Glutamatergic neuron (in vitro differentiated cells): Measurements from ENCODE around the gene SLC12A4. TPM values are rescaled to one million over a fixed set of nuclear protein-coding genes. Genes with fewer than 3 reads are reported as not detected.

Experiments
- DNase-seq: peaks from one replicate; pipeline ENCODE4 v3.0.0; 2022
- H3K27ac Mint-ChIP-seq: one replicate; pipeline ENCODE4 v1.8.0; 2020; ENCODE audit warnings: mild to moderate bottlenecking, mixed read lengths, inconsistent platforms; ENCODE audit not compliant: unreplicated experiment
- H3K27me3 Mint-ChIP-seq: one replicate; pipeline ENCODE4 v1.8.0; 2020; ENCODE audit warnings: mild to moderate bottlenecking, moderate library complexity, mixed read lengths, inconsistent platforms; ENCODE audit not compliant: unreplicated experiment
- H3K36me3 Mint-ChIP-seq: one replicate; pipeline ENCODE4 v1.8.0; 2020; ENCODE audit warnings: mild to moderate bottlenecking, mixed read lengths, inconsistent platforms; ENCODE audit not compliant: unreplicated experiment
- H3K4me1 Mint-ChIP-seq: one replicate; pipeline ENCODE4 v1.8.0; 2020; ENCODE audit warnings: mild to moderate bottlenecking, low read depth, mixed read lengths, inconsistent platforms; ENCODE audit not compliant: unreplicated experiment
- H3K4me3 Mint-ChIP-seq: one replicate; pipeline ENCODE4 v1.8.0; 2020; ENCODE audit warnings: mild to moderate bottlenecking, mixed read lengths, inconsistent platforms; ENCODE audit not compliant: unreplicated experiment
- H3K9me3 Mint-ChIP-seq: one replicate; pipeline ENCODE4 v1.8.0; 2020; ENCODE audit warnings: mild to moderate bottlenecking, moderate library complexity, mixed read lengths, inconsistent platforms; ENCODE audit not compliant: unreplicated experiment
- CTCF ChIP-seq: fragments of 200-600 bp; sonication (generic); IDR thresholded peaks from one replicate; pipeline ENCODE4 v1.5.0; 2021; ENCODE audit not compliant: partially characterized antibody, unreplicated experiment
- total RNA-seq: library from RNA; stranded (reverse); fragmentation: NEBNext Ultra II Directional; extraction: Animal tissue kit (Norgen Biotek cat#: 25700); gene quantifications from one replicate; pipeline ENCODE4 v1.2.1, GENCODE V29; 2021; ENCODE audit not compliant: unreplicated experiment

SLC12A4 gene
- total RNA-seq, 1 donor from 2014 or later, result 19.9 TPM

DNA sequence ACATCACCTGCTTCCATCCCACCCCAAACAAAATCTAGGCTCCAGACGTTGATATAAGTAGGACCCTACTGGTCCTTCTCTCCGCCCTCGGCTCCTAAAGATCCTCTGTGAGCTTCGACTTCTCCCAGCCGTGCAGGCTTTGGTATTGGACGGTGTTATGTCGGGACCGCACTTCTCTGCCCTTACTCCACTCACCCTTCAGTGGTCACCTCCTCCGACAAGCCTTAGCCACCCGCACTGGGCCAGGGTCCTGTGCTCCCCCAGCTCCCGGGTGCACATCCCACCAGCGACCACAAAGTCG, 33.4 kb downstream of the SLC12A4 start:
- no peak for DNase-seq
- Mint-ChIP-seq H3K4me1 (peaks cover 13% of the 10 kb centered on the region), H3K9me3 (peaks cover 15% of the 10 kb centered on the region), H3K4me3 (peak overlapping the region; percentile 100), H3K27ac (peak overlapping the region; percentile 62), H3K27me3 (peaks cover 16% of the 10 kb centered on the region), H3K36me3 (no peaks in the 10 kb centered on the region)
- TF ChIP-seq CTCF, result no peak

GRCh38 chr16:67934306-67935100, 33.9 kb downstream of the SLC12A4 start:
- DNase-seq, result no peak
- H3K9me3 Mint-ChIP-seq, result peaks cover 15% of the 10 kb centered on the region
- no peak for TF ChIP-seq CTCF
- no peaks in the 10 kb centered on the region for H3K36me3 Mint-ChIP-seq
- peaks cover 16% of the 10 kb centered on the region for H3K27me3 Mint-ChIP-seq
- H3K4me3 Mint-ChIP-seq, result peak overlapping the region; percentile 100
- H3K4me1 Mint-ChIP-seq, result peaks cover 13% of the 10 kb centered on the region
- H3K27ac Mint-ChIP-seq, result peak overlapping the region; percentile 62

DNA sequence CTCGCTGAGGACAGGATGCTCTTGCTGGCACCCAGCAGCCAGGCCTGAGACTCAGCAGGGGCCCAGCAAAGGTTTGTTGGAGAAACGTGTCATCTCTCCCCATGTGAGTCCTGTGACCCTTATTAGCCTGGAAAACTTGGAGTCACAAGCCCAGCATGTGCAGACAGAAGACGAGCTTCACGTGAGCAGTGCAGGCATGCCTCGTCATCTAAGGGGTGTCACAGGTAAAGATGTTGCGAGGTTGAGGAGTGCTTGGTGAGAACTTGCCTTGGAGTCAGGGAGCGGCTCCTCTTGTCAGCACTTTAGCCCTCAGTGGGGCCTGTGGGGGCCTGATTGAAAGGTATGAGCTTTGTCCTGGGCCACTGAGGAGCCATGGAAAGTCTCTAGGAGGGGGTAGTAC, 34.6 kb downstream of the SLC12A4 start:
- no peak for TF ChIP-seq CTCF
- no peak for DNase-seq
- peaks cover 13% of the 10 kb centered on the region for H3K4me1 Mint-ChIP-seq
- no peaks in the 10 kb centered on the region for H3K36me3 Mint-ChIP-seq
- H3K4me3 Mint-ChIP-seq, result peak overlapping the region; percentile 5
- H3K27me3 Mint-ChIP-seq, result peaks cover 16% of the 10 kb centered on the region
- H3K27ac Mint-ChIP-seq, result peak overlapping the region; percentile 38
- H3K9me3 Mint-ChIP-seq, result peaks cover 15% of the 10 kb centered on the region

GRCh38 chr16:67932462-67932840, 36.0 kb downstream of the SLC12A4 start:
- no peak for TF ChIP-seq CTCF
- Mint-ChIP-seq H3K4me3 (no peak overlapping the region), H3K4me1 (peaks cover 13% of the 10 kb centered on the region), H3K36me3 (no peaks in the 10 kb centered on the region), H3K9me3 (peaks cover 15% of the 10 kb centered on the region), H3K27me3 (peaks cover 16% of the 10 kb centered on the region), H3K27ac (no peak overlapping the region)
- DNase-seq, result no peak

DNA sequence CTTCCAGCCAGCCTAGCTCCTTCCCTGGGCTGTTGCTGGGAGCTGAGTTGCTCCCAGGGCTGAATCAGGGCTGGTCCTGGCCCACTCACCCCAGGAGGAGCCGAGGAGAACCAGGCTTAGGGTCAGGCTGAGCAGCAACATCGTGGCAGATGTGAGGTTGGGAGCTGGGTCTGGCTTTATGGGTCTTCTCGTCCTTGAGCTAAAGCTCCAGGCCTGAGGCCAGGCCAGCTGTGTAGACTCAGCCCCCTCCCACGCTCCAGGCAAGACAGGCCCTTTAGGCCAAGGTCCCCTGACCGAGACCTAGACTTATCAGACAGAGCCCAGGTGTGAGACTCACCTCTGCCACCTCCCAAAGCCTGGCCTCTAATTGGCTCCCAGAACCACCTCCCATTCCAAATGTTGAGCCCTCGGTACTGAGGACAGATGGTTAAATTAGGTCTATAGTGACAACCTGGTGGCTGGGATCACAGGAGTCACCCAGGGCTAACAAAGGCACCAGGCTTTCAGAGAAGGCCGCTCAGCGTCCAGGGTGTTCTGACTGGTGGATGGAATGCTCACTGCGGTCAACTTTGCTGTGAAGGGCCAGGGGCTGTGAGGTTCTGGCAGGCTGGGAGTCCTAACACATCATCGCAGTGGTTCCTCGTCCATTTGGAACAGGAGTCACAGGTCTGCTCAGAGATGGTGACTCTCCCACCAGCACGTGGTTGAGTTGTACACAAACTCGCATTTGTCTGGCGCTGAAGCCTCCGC, 36.5 kb downstream of the SLC12A4 start, which contains the start of gene CTRL:
Gene CTRL (minus strand): TSS at position 151 of the 750 bp plus-strand sequence. CDS start 10 bp downstream, at position 141.
- TF ChIP-seq CTCF, result peak; percentile 11
- Mint-ChIP-seq H3K4me1 (peaks cover 9% of the 10 kb centered on the region), H3K27ac (no peak within 1 kb of the TSS), H3K27me3 (peaks cover 14% of the 10 kb centered on the region), H3K36me3 (no peaks in the 10 kb centered on the region), H3K9me3 (peaks cover 11% of the 10 kb centered on the region), H3K4me3 (no peak within 1 kb of the TSS)
- no peak for DNase-seq
